GM23248 (cell line): ENCODE data around the gene ZHX3. TPM values are rescaled to one million over a fixed set of nuclear protein-coding genes. Genes with fewer than 3 reads are reported as not detected.

ENCODE experiments used
- DNase-seq: peaks from one replicate; pipeline ENCODE4 v3.0.0-alpha.2; 2015
- H2AFZ ChIP-seq: fragments of 200-600 bp; sonication (generic); 2 replicates; pipeline ENCODE4 v1.6.1; 2016; ENCODE audit warnings: antibody characterized with exemption
- H3F3A ChIP-seq: fragments of 200-600 bp; sonication (generic); 2 replicates; pipeline ENCODE4 v1.6.1; 2016; ENCODE audit warnings: mild to moderate bottlenecking, antibody characterized with exemption, mixed run types; ENCODE audit not compliant: insufficient read depth
- H3K27ac ChIP-seq: fragments of 200-600 bp; sonication (generic); 2 replicates; pipeline ENCODE4 v1.5.1; 2016; ENCODE audit warnings: mild to moderate bottlenecking
- H3K27me3 ChIP-seq: fragments of 200-600 bp; sonication (generic); replicated peaks from 2 replicates; pipeline ENCODE4 v1.6.1; 2016; ENCODE audit warnings: mild to moderate bottlenecking; ENCODE audit not compliant: insufficient read depth
- H3K36me3 ChIP-seq: fragments of 200-600 bp; sonication (generic); 2 replicates; pipeline ENCODE4 v1.6.1; 2016; ENCODE audit warnings: low read depth, mild to moderate bottlenecking
- H3K4me1 ChIP-seq: fragments of 200-600 bp; sonication (generic); 2 replicates; pipeline ENCODE4 v1.6.1; 2016; ENCODE audit warnings: mild to moderate bottlenecking; ENCODE audit not compliant: insufficient read depth
- H3K4me2 ChIP-seq: fragments of 200-600 bp; sonication (generic); one replicate; pipeline ENCODE4 v1.6.1; 2016; ENCODE audit warnings: mild to moderate bottlenecking; ENCODE audit not compliant: unreplicated experiment
- H3K4me3 ChIP-seq: fragments of 200-600 bp; sonication (generic); 2 replicates; pipeline ENCODE4 v1.5.1; 2016; ENCODE audit warnings: mild to moderate bottlenecking
- H3K79me2 ChIP-seq: fragments of 200-600 bp; sonication (generic); 2 replicates; pipeline ENCODE4 v1.6.1; 2016; ENCODE audit warnings: mild to moderate bottlenecking; ENCODE audit not compliant: insufficient read depth
- H3K9ac ChIP-seq: fragments of 200-600 bp; sonication (generic); 2 replicates; pipeline ENCODE4 v1.6.1; 2016; ENCODE audit warnings: mild to moderate bottlenecking
- H3K9me2 ChIP-seq: fragments of 200-600 bp; sonication (generic); 2 replicates; pipeline ENCODE4 v1.6.1; 2016; ENCODE audit warnings: mixed run types, mild to moderate bottlenecking, moderate library complexity; ENCODE audit not compliant: insufficient read depth
- H3K9me3 ChIP-seq: fragments of 200-600 bp; sonication (generic); one replicate; pipeline ENCODE4 v1.6.1; 2017; ENCODE audit warnings: low read depth
- H4K20me1 ChIP-seq: fragments of 200-600 bp; sonication (generic); 2 replicates; pipeline ENCODE4 v1.6.0; 2016; ENCODE audit not compliant: insufficient read depth
- EZH2 ChIP-seq: fragments of 200-600 bp; sonication (generic); IDR thresholded peaks from 2 replicates; pipeline ENCODE4 v1.6.1; 2018; ENCODE audit warnings: antibody characterized with exemption, mild to moderate bottlenecking; ENCODE audit not compliant: insufficient read depth, poor library complexity, severe bottlenecking
- EZH2phosphoT487 ChIP-seq: fragments of 200-600 bp; sonication (generic); IDR thresholded peaks from 2 replicates; pipeline ENCODE4 v1.6.1; 2018; ENCODE audit warnings: antibody characterized with exemption, moderate library complexity, mild to moderate bottlenecking, low read depth; ENCODE audit not compliant: insufficient read depth
- WGBS, 2 experiments: methylation state at CpG; one replicate each; pipeline ENCODE4 v1.1.6; 2015 to 2017; ENCODE audit warnings: low lambda C conversion rate in 2 of 2, low coverage in 1 of 2; ENCODE audit errors: missing lambda C conversion rate in 2 of 2; 5-methylcytosine and 5-hydroxymethylcytosine counted together
- in situ Hi-C: fragments of 300-500 bp; cut with MboI; formaldehyde crosslinking; loops from 2 replicates; pipeline ENCODE4 v1.15.0; 2020
- polyA plus RNA-seq: library from polyadenylated mRNA; unstranded; fragments of >200 nt; fragmentation: Nextera tagmentation; extraction: Ambion mirVana; gene quantifications from 2 replicates; pipeline ENCODE4 v1.2.1, GENCODE V29; 2016
- total RNA-seq: library from RNA; depleted of rRNA; stranded (reverse); fragments of >200 nt; shearing (Covaris generic); gene quantifications from 2 replicates; pipeline ENCODE4 v1.2.3, GENCODE V29; 2014

The ZHX3 gene
- total and polyA plus RNA-seq, 2 experiments from 2014 or later: 9.8 to 38.5 TPM

DNA sequence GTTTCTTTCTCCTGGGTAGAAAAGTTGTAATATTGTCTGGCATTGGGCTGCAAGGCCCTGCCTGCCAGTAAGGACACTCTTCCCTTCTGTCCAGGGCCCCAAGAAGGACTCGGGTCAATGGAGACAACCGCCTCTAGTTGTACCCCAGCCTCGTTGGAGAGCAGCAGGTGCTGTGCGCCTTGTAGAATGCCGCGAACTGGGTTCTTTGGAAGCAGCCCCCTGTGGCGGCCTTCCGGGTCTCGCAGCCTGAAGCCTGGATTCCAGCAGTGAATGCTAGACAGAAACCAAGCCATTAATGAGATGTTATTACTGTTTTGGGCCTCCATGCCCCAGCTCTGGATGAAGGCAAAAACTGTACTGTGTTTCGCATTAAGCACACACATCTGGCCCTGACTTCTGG, 143.2 kb downstream of the ZHX3 start:
- H3K9ac ChIP-seq: no peak overlapping the region
- no peaks in the 10 kb centered on the region for H3K9me2 ChIP-seq
- no peaks in the 10 kb centered on the region; the same call in 1 of the 2 replicates for H3K36me3 ChIP-seq
- H2AFZ ChIP-seq: no peak overlapping the region
- H3K4me2 ChIP-seq: no peak overlapping the region
- in situ Hi-C loops: loop anchor here (10.0 kb wide), 1 partner anchor 170 kb away; the partner anchor contains the start of gene LPIN3
- peaks cover 45% of the 10 kb centered on the region for H3K4me1 ChIP-seq
- H3K79me2 ChIP-seq: peaks cover 22% of the 10 kb centered on the region
- no peaks in the 10 kb centered on the region for H3K9me3 ChIP-seq
- no peak for DNase-seq
- H3F3A ChIP-seq: peaks cover 23% of the 10 kb centered on the region
- TF ChIP-seq EZH2phosphoT487 (no peak), EZH2 (no peak)
- H3K27me3 ChIP-seq: no peaks in the 10 kb centered on the region
- 0 out of 2 replicates have a peak overlapping the region, but pooled peaks have one; percentile 5 for H3K27ac ChIP-seq
- 90 to 93% methylated on average over 10 of the region's 10 CpGs for WGBS, 2 experiments
- H3K4me3 ChIP-seq: no peak overlapping the region
- no peaks in the 10 kb centered on the region for H4K20me1 ChIP-seq

DNA sequence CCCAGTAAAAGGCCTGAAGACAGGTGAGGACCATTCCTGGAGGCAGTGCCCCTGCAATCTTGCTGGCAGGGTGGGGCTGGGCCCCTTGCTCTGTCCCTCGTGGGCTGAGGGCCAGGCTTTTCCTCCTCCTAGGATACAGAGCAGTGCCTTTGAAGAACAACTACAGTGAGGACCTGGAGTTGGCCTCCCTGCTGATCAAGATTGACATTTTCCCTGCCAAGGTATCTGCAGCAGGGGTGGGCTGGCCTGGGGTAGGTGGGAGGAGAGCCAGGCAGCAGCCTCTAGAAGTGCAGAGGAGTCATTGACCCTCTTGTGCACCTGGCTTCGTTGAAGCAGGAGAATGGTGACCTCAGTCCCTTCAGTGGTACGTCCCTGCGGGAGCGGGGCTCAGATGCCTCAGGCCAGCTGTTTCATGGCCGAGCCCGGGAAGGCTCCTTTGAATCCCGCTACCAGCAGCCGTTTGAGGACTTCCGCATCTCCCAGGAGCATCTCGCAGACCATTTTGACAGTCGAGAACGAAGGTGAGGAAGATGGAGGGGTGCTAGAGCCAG, 143.7 kb downstream of the ZHX3 start:
- in situ Hi-C loops: loop anchor here (10.0 kb wide), 1 partner anchor 171 kb away; the partner anchor contains the start of gene LPIN3
- Histone ChIP-seq H3K36me3 (no peaks in the 10 kb centered on the region; the same call in 1 of the 2 replicates), H4K20me1 (no peaks in the 10 kb centered on the region), H3K27me3 (no peaks in the 10 kb centered on the region), H3K79me2 (peaks cover 17% of the 10 kb centered on the region; the same call in 1 of the 2 replicates), H3K9me3 (no peaks in the 10 kb centered on the region), H3K4me2 (no peak overlapping the region), H3K9ac (no peak overlapping the region), H3K4me1 (peaks cover 42% of the 10 kb centered on the region), H3F3A (peaks cover 18% of the 10 kb centered on the region), H2AFZ (no peak overlapping the region), H3K4me3 (no peak overlapping the region), H3K27ac (no peak overlapping the region), H3K9me2 (no peaks in the 10 kb centered on the region)
- no peak for DNase-seq
- TF ChIP-seq EZH2: no peak
- no peak for TF ChIP-seq EZH2phosphoT487
- 86 to 89% methylated on average over 12 to 13 of the region's 13 CpGs for WGBS, 2 experiments

DNA sequence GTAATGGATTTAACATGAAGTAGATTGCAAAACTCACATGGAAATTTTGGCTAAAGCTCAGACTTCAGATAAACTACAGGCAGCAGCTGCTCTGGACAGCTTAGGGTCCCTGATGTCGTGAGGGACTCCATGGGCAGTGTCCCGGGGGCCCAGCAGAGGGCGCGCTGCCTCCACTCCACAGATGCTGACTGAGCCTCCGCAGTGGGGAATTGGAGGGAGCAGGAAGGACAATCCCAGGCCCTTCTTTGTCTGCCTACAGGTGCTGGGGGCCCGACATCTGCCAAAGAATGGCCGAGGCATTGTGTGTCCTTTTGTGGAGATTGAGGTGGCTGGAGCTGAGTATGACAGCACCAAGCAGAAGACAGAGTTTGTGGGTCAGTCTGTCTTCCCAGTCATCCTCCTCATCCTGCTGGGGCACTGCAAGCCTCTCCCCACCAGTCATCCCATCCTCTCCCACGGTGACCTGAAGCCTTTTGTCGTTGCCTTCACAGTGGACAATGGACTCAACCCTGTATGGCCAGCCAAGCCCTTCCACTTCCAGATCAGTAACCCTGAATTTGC, 144.3 kb downstream of the ZHX3 start:
- TF ChIP-seq EZH2phosphoT487 (no peak), EZH2 (no peak)
- no peaks in the 10 kb centered on the region; the same call in 1 of the 2 replicates for H3K36me3 ChIP-seq
- peaks cover 36% of the 10 kb centered on the region for H3K4me1 ChIP-seq
- H3K9me2 ChIP-seq: no peaks in the 10 kb centered on the region
- 4% methylated on average over 9 of the region's 9 CpGs for WGBS, 2 experiments
- no peak overlapping the region for H2AFZ ChIP-seq
- H3K9me3 ChIP-seq: no peaks in the 10 kb centered on the region
- in situ Hi-C loops: loop anchor here (10.0 kb wide), 1 partner anchor 172 kb away; the partner anchor contains the start of gene LPIN3
- H3K9ac ChIP-seq: no peak overlapping the region
- peak; percentile 79 for DNase-seq
- no peaks in the 10 kb centered on the region for H3K27me3 ChIP-seq
- H3K79me2 ChIP-seq: peaks cover 10% of the 10 kb centered on the region; the same call in 1 of the 2 replicates
- H3K27ac ChIP-seq: no peak overlapping the region
- no peak overlapping the region for H3K4me2 ChIP-seq
- H3F3A ChIP-seq: peaks cover 12% of the 10 kb centered on the region
- no peaks in the 10 kb centered on the region for H4K20me1 ChIP-seq
- H3K4me3 ChIP-seq: no peak overlapping the region

DNA sequence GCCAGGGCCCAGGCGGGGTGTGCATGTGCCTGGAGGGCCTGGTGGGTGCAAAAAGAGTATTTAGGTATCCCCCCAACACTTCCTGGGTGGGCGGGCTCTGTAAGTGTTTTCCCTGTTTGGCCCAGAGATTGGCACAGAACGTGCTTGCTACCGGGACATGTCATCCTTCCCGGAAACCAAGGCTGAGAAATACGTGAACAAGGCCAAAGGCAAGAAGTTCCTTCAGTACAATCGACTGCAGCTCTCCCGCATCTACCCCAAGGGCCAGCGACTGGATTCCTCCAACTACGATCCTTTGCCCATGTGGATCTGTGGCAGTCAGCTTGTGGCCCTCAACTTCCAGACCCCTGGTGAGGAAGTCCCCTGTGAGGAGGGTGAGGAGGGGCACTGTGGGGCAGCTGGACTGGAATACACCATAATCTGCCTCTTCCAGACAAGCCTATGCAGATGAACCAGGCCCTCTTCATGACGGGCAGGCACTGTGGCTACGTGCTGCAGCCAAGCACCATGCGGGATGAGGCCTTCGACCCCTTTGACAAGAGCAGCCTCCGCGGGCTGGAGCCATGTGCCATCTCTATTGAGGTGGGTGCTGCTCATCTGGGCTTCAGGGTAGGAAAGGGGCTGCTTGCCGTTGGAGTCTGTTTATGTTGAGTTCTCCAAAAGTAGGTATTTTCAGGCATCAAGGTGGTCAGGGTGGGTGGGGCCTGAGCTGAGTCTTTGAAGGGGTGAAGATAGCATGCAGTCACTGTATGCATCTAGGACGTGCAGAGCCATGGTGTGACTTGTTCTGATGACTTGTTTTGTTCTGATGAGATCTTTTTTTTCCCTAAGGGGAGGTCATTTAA, 145.0 kb downstream of the ZHX3 start:
- no peak overlapping the region for H2AFZ ChIP-seq
- TF ChIP-seq EZH2phosphoT487 (no peak), EZH2 (no peak)
- H3K4me1 ChIP-seq: peaks cover 31% of the 10 kb centered on the region; the same call in 1 of the 2 replicates
- 61 to 65% methylated on average over 18 of the region's 18 CpGs for WGBS, 2 experiments
- in situ Hi-C loops: loop anchor here (10.0 kb wide), 1 partner anchor 172 kb away; the partner anchor contains the start of gene LPIN3
- no peak overlapping the region for H3K4me3 ChIP-seq
- H3F3A ChIP-seq: peaks cover 6% of the 10 kb centered on the region; the same call in 1 of the 2 replicates
- H3K9ac ChIP-seq: no peak overlapping the region
- 0 out of 2 replicates have a peak, but pooled peaks cover 10% of the 10 kb centered on the region for H3K79me2 ChIP-seq
- H3K27me3 ChIP-seq: no peaks in the 10 kb centered on the region
- H4K20me1 ChIP-seq: no peaks in the 10 kb centered on the region
- H3K9me3 ChIP-seq: no peaks in the 10 kb centered on the region
- no peaks in the 10 kb centered on the region; the same call in 1 of the 2 replicates for H3K36me3 ChIP-seq
- H3K4me2 ChIP-seq: no peak overlapping the region
- H3K9me2 ChIP-seq: no peaks in the 10 kb centered on the region
- DNase-seq: no peak
- no peak overlapping the region for H3K27ac ChIP-seq
